ENCODE measurements around the gene UBE2G2.

GRCh38 chr21:44833663-44834062 lies 32.0 kb upstream of the UBE2G2 start:
- TF ChIP-seq, protein P1, sequence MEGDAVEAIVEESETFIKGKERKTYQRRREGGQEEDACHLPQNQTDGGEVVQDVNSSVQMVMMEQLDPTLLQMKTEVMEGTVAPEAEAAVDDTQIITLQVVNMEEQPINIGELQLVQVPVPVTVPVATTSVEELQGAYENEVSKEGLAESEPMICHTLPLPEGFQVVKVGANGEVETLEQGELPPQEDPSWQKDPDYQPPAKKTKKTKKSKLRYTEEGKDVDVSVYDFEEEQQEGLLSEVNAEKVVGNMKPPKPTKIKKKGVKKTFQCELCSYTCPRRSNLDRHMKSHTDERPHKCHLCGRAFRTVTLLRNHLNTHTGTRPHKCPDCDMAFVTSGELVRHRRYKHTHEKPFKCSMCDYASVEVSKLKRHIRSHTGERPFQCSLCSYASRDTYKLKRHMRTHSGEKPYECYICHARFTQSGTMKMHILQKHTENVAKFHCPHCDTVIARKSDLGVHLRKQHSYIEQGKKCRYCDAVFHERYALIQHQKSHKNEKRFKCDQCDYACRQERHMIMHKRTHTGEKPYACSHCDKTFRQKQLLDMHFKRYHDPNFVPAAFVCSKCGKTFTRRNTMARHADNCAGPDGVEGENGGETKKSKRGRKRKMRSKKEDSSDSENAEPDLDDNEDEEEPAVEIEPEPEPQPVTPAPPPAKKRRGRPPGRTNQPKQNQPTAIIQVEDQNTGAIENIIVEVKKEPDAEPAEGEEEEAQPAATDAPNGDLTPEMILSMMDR (IDR thresholded peaks at IDR 0.05) = no peak
- TF ChIP-seq POLR2A (IDR thresholded peaks at IDR 0.05) = no peak
- no peak for TF ChIP-seq POLR2AphosphoS5 (IDR thresholded peaks at IDR 0.05)

Measured in stomach (tissue), 4 donors.